ENCODE measurements around the gene HSD3B2. TPM values are rescaled to one million over a fixed set of nuclear protein-coding genes. Genes with fewer than 3 reads are reported as not detected.

The HSD3B2 gene
- 1 to 10 TPM in 1 of 6 donors, not detected in 5; 1.4 TPM for total RNA-seq
- polyA plus RNA-seq, result not detected

GRCh38 chr1:119414950-119415349 is at the start of gene HSD3B2:
Gene HSD3B2, plus strand, starts transcription at chr1:119415150. Its CDS starts 270 bp downstream, at chr1:119415420.
- ATAC-seq (no peak), DNase-seq (no peak), FAIRE-seq (no peak)
- no peak within 1 kb of the TSS for H3K27ac ChIP-seq
- no peak within 1 kb of the TSS for H3K4me3 ChIP-seq
- no peaks in the 10 kb centered on the region for H3K4me1 ChIP-seq
- H3K36me3 ChIP-seq, result no peaks in the 10 kb centered on the region
- TF ChIP-seq, protein P1, sequence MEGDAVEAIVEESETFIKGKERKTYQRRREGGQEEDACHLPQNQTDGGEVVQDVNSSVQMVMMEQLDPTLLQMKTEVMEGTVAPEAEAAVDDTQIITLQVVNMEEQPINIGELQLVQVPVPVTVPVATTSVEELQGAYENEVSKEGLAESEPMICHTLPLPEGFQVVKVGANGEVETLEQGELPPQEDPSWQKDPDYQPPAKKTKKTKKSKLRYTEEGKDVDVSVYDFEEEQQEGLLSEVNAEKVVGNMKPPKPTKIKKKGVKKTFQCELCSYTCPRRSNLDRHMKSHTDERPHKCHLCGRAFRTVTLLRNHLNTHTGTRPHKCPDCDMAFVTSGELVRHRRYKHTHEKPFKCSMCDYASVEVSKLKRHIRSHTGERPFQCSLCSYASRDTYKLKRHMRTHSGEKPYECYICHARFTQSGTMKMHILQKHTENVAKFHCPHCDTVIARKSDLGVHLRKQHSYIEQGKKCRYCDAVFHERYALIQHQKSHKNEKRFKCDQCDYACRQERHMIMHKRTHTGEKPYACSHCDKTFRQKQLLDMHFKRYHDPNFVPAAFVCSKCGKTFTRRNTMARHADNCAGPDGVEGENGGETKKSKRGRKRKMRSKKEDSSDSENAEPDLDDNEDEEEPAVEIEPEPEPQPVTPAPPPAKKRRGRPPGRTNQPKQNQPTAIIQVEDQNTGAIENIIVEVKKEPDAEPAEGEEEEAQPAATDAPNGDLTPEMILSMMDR (IDR thresholded peaks at IDR 0.05), result no peak
- H3K9me3 ChIP-seq, result no peaks in the 10 kb centered on the region
- 89 to 96% methylated on average over 2 of the region's 2 CpGs for WGBS, 2 donors
- H3K27me3 ChIP-seq, result no peaks in the 10 kb centered on the region
- intact Hi-C loops (cut with DNase I), result no loop called here

DNA sequence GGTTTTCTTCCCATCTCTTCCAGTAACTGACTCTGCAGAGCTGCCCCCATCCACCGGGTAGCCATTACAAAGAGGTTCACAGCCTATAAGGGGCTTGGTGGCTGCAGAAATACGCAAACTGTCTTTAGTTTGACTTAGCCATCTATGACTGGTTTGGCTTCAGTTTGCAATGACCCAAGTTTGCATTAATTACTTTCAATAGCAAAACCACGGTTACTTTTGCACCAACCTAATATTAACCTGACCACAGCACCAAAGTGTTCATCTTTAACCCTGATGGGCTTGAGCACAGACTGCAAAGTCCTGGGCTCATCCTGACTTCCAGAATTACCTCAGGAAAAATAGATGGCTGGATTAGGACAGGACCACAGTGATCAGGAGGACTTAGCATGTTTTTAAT is 48.5 kb upstream of the HSD3B2 start:
- Histone ChIP-seq H3K36me3 (no peaks in the 10 kb centered on the region), H3K27me3 (no peaks in the 10 kb centered on the region), H3K4me1 (no peaks in the 10 kb centered on the region), H3K4me3 (no peak overlapping the region), H3K9me3 (no peaks in the 10 kb centered on the region), H3K27ac (no peak overlapping the region)
- no peak for FAIRE-seq
- 84 to 89% methylated on average over 3 of the region's 3 CpGs for WGBS, 2 donors
- TF ChIP-seq, protein P1 (IDR thresholded peaks at IDR 0.05), result no peak
- intact Hi-C loops (cut with DNase I), result no loop called here
- no peak for DNase-seq
- ATAC-seq, result no peak

- WGBS, 2 donors, result 63 to 69% methylated on average over 13 of the region's 13 CpGs
- H3K4me3 ChIP-seq, result no peak overlapping the region
- TF ChIP-seq, protein P1 (IDR thresholded peaks at IDR 0.05), result peak in 3 of 4 donors; percentile 25 to 57 (median 53)
- FAIRE-seq (no peak), ATAC-seq (peak in 3 of 4 donors; percentile 54 to 63 (median 61)), DNase-seq (no peak)
- H3K36me3 ChIP-seq, result no peaks in the 10 kb centered on the region
- no peaks in the 10 kb centered on the region for H3K27me3 ChIP-seq
- no peak overlapping the region for H3K27ac ChIP-seq
- intact Hi-C loops (cut with DNase I), result no loop called here
- H3K4me1 ChIP-seq, result peaks cover 0 to 3% (median 0%) of the 10 kb centered on the region in 3 donors
- no peaks in the 10 kb centered on the region for H3K9me3 ChIP-seq
Measured at GRCh38 chr1:119367432-119368124, 47.4 kb upstream of the HSD3B2 start.

DNA sequence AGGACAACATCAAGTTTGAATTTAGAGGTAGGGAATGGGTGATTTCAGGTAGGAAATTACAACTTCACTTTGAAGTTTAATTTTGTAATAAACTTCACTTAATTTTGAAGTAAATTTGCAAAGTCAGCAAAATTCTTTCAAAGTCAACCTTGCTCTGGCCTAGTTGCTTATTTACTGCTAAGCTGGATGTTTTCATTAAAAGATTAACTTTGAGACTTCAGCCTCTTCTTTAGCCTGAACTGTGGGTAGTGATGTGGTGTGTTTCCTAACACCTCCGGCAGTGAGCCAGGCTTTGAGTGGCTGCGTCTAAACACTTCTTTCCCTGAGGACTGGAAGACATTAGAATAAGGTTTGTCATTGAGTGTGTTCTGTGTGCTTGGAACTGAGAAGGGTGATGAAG is 46.4 kb upstream of the HSD3B2 start, which contains the start of gene HAO2:
HAO2 (plus strand) TSS at position 232 of the 400 bp plus-strand sequence. CDS start 12,301 bp downstream, outside the sequence.
- FAIRE-seq (no peak), ATAC-seq (no peak), DNase-seq (no peak)
- Histone ChIP-seq H3K27ac (no peak within 1 kb of the TSS), H3K9me3 (no peaks in the 10 kb centered on the region), H3K27me3 (no peaks in the 10 kb centered on the region), H3K36me3 (no peaks in the 10 kb centered on the region), H3K4me3 (no peak within 1 kb of the TSS), H3K4me1 (peaks cover 0 to 3% (median 0%) of the 10 kb centered on the region in 3 donors)
- WGBS, 2 donors, result 71 to 77% methylated on average over 2 of the region's 2 CpGs
- TF ChIP-seq, protein P1 (IDR thresholded peaks at IDR 0.05), result no peak
- intact Hi-C loops (cut with DNase I), result no loop called here

DNA sequence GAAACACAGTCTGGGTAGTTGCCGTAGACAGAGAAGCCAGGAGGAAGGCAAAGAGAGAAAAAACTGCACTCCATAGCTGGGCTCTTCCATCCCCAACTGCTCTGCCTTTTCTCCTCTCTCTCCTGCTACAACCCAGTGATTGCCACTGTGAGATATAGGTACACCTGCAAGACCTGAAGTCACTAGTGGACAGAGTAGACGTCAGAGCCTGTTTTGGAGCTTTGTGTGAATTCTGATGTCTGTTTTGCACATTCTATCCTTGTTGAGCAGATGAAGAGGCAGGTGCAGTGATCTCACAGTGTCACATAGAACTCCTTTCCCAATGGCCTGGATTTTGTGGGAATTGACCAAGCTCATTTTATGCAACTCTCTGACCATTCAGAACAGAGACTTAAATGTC is 44.2 kb upstream of the HSD3B2 start:
- ATAC-seq (no peak), DNase-seq (no peak), FAIRE-seq (no peak)
- Histone ChIP-seq H3K4me1 (peaks cover 0 to 6% (median 3%) of the 10 kb centered on the region in 3 donors), H3K27me3 (no peaks in the 10 kb centered on the region), H3K9me3 (no peaks in the 10 kb centered on the region), H3K27ac (no peak overlapping the region), H3K36me3 (no peaks in the 10 kb centered on the region), H3K4me3 (no peak overlapping the region)
- intact Hi-C loops (cut with DNase I), result no loop called here
- TF ChIP-seq, protein P1 (IDR thresholded peaks at IDR 0.05), result no peak
- 80 to 81% methylated on average over 2 of the region's 2 CpGs for WGBS, 2 donors

Measured in pancreas (tissue), 10 donors.